Smooth muscle cell (in vitro differentiated cells): Measurements from ENCODE around the gene GPR107. TPM values are rescaled to one million over a fixed set of nuclear protein-coding genes. Genes with fewer than 3 reads are reported as not detected.

Experiments used
- DNase-seq: peaks from one replicate; lab custom pipeline; 2025; ENCODE audit not compliant: unreplicated experiment; lab: John Stamatoyannopoulos, UW
- H2AFZ ChIP-seq: fragments of 200-600 bp; sonication (generic); 2 replicates; pipeline ENCODE4 v1.6.0; 2016; ENCODE audit warnings: antibody characterized with exemption, low read depth, mild to moderate bottlenecking
- H3F3A ChIP-seq: fragments of 200-600 bp; sonication (generic); 2 replicates; pipeline ENCODE4 v1.6.0; 2017; ENCODE audit warnings: antibody characterized with exemption, low read depth
- H3K27ac ChIP-seq: fragments of 200-600 bp; sonication (generic); 2 replicates; pipeline ENCODE4 v1.5.1; 2016; ENCODE audit warnings: low read depth, mild to moderate bottlenecking
- H3K27me3 ChIP-seq: fragments of 200-600 bp; sonication (generic); 2 replicates; pipeline ENCODE4 v1.6.1; 2016; ENCODE audit warnings: low read depth, mild to moderate bottlenecking
- H3K36me3 ChIP-seq: fragments of 200-600 bp; sonication (generic); 2 replicates; pipeline ENCODE4 v1.5.1; 2016; ENCODE audit warnings: low read depth
- H3K4me1 ChIP-seq: fragments of 200-600 bp; sonication (generic); 2 replicates; pipeline ENCODE4 v1.5.1; 2016; ENCODE audit warnings: low read depth
- H3K4me2 ChIP-seq: fragments of 200-600 bp; sonication (generic); 2 replicates; pipeline ENCODE4 v1.6.0; 2016; ENCODE audit warnings: mild to moderate bottlenecking
- H3K4me3 ChIP-seq: fragments of 200-600 bp; sonication (generic); 2 replicates; pipeline ENCODE4 v1.5.1; 2016; ENCODE audit warnings: mild to moderate bottlenecking
- H3K79me2 ChIP-seq: fragments of 200-600 bp; sonication (generic); 2 replicates; pipeline ENCODE4 v1.6.0; 2016; ENCODE audit warnings: low read depth, mild to moderate bottlenecking
- H3K9ac ChIP-seq: fragments of 200-600 bp; sonication (generic); 2 replicates; pipeline ENCODE4 v1.6.0; 2016; ENCODE audit warnings: low read depth
- H3K9me3 ChIP-seq: fragments of 200-600 bp; sonication (generic); replicated peaks from 2 replicates; pipeline ENCODE4 v1.5.1; 2016; ENCODE audit warnings: low read depth
- H4K20me1 ChIP-seq: fragments of 200-600 bp; sonication (generic); 2 replicates; pipeline ENCODE4 v1.6.0; 2016; ENCODE audit warnings: low read depth
- CTCF ChIP-seq: fragments of 200-600 bp; sonication (generic); IDR thresholded peaks from 2 replicates; pipeline ENCODE4 v1.5.1; 2017; ENCODE audit warnings: borderline replicate concordance, mild to moderate bottlenecking, antibody characterized with exemption; ENCODE audit not compliant: insufficient read depth, poor library complexity, severe bottlenecking
- WGBS: methylation state at CpG from one replicate; pipeline ENCODE4 v1.1.7; 2016; ENCODE audit warnings: low lambda C conversion rate; 5-methylcytosine and 5-hydroxymethylcytosine counted together
- polyA plus RNA-seq: library from polyadenylated mRNA; unstranded; fragments of >200 nt; fragmentation: Nextera tagmentation; extraction: Ambion mirVana; gene quantifications from 2 replicates; pipeline ENCODE4 v1.2.1, GENCODE V29; 2016
- total RNA-seq: library from RNA; depleted of rRNA; stranded (reverse); fragments of >200 nt; gene quantifications from 2 replicates; pipeline ENCODE4 v1.2.3, GENCODE V29; 2014

GPR107 gene
- total and polyA plus RNA-seq, 2 experiments from 2014 or later = 16.2 to 42.7 TPM

GRCh38 chr9:130172161-130172857 lies 118.6 kb downstream of the GPR107 start, which contains the start of gene NCS1:
Gene NCS1, plus strand, starts transcription at chr9:130172404. Its CDS starts 260 bp downstream, at chr9:130172664.
- H3K4me2 ChIP-seq = peak within 1 kb of the TSS; percentile 98
- no peak for TF ChIP-seq CTCF
- H3K9ac ChIP-seq = peak within 1 kb of the TSS; percentile 90
- DNase-seq = peak; percentile 51
- H2AFZ ChIP-seq = peak within 1 kb of the TSS; percentile 99
- peak within 1 kb of the TSS; percentile 88 for H3K4me3 ChIP-seq
- peak within 1 kb of the TSS; percentile 76 for H3K27ac ChIP-seq
- no peaks in the 10 kb centered on the region for H3K4me1 ChIP-seq
- peaks cover 6% of the 10 kb centered on the region for H3F3A ChIP-seq
- no peaks in the 10 kb centered on the region for H3K9me3 ChIP-seq
- H3K27me3 ChIP-seq = no peaks in the 10 kb centered on the region
- H4K20me1 ChIP-seq = peaks cover 43% of the 10 kb centered on the region
- H3K36me3 ChIP-seq = no peaks in the 10 kb centered on the region
- 0% methylated on average over 21 of the region's 101 CpGs for WGBS
- H3K79me2 ChIP-seq = peaks cover 46% of the 10 kb centered on the region

GRCh38 chr9:130172858-130173665 lies 119.4 kb downstream of the GPR107 start:
- Histone ChIP-seq H2AFZ (no peak overlapping the region), H3K27me3 (no peaks in the 10 kb centered on the region), H3K79me2 (peaks cover 54% of the 10 kb centered on the region), H3K4me2 (peak overlapping the region; percentile 98), H4K20me1 (peaks cover 51% of the 10 kb centered on the region), H3K9ac (peak overlapping the region; percentile 90), H3F3A (peaks cover 6% of the 10 kb centered on the region), H3K4me1 (no peaks in the 10 kb centered on the region), H3K36me3 (no peaks in the 10 kb centered on the region), H3K27ac (peak overlapping the region; percentile 76), H3K4me3 (peak overlapping the region; percentile 88), H3K9me3 (no peaks in the 10 kb centered on the region)
- peak; percentile 47 for DNase-seq
- 2% methylated on average over 14 of the region's 57 CpGs for WGBS
- TF ChIP-seq CTCF = peak; percentile 25

GRCh38 chr9:130173666-130173983 lies 119.9 kb downstream of the GPR107 start:
- Histone ChIP-seq H3K4me1 (no peaks in the 10 kb centered on the region), H3K9ac (peak overlapping the region; percentile 90), H3K27me3 (no peaks in the 10 kb centered on the region), H3K79me2 (peaks cover 59% of the 10 kb centered on the region), H3K4me2 (peak overlapping the region; percentile 98), H3F3A (peaks cover 6% of the 10 kb centered on the region), H2AFZ (no peak overlapping the region), H3K4me3 (peak overlapping the region; percentile 88), H3K9me3 (no peaks in the 10 kb centered on the region), H4K20me1 (peaks cover 56% of the 10 kb centered on the region), H3K27ac (peak overlapping the region; percentile 76), H3K36me3 (no peaks in the 10 kb centered on the region)
- 57% methylated on average over 7 of the region's 9 CpGs for WGBS
- TF ChIP-seq CTCF = no peak
- no peak for DNase-seq
